HepG2 (cell line): ENCODE measurements around the gene LAMA5. TPM values are rescaled to one million over a fixed set of nuclear protein-coding genes. Genes with fewer than 3 reads are reported as not detected.
A peak's percentile ranks its signal among the peaks of the same experiment; 100 is the strongest.

Experiments
- BRD4 ChIP-seq: sonication (generic); formaldehyde crosslinking; IDR thresholded peaks from 2 replicates; pipeline ENCODE4 v1.4.0; 2020; ENCODE audit warnings: missing genetic modification reagents
- CBX1 ChIP-seq: IDR thresholded peaks from one replicate; pipeline ENCODE4 v1.6.1; 2016; ENCODE audit warnings: antibody characterized with exemption, low read depth
- CEBPB ChIP-seq: IDR thresholded peaks from 2 replicates; pipeline ENCODE4 v1.6.1; 2011; ENCODE audit warnings: low read depth, low read length, improper control_type of control experiment, borderline replicate concordance
- GABPB1 ChIP-seq: IDR thresholded peaks from 2 replicates; pipeline ENCODE4 v1.6.1; 2016; ENCODE audit warnings: mild to moderate bottlenecking, missing genetic modification reagents, moderate library complexity, missing compliant biosample characterization
- KDM6A ChIP-seq: IDR thresholded peaks from 2 replicates; pipeline ENCODE4 v1.6.1; 2016; ENCODE audit warnings: low read depth
- MBD4 ChIP-seq: IDR thresholded peaks from 2 replicates; pipeline ENCODE4 v1.6.1; 2012; ENCODE audit warnings: low read length, inconsistent platforms, borderline replicate concordance
- MXD4 ChIP-seq: IDR thresholded peaks from 2 replicates; pipeline ENCODE4 v1.6.1; 2016; ENCODE audit warnings: mild to moderate bottlenecking, missing biosample characterization, missing genetic modification reagents
- NR2F6 ChIP-seq, 2 experiments: IDR thresholded peaks; 2 replicates each; pipeline ENCODE4 v1.6.1; 2016; ENCODE audit warnings: antibody characterized with exemption in 1 of 2, mild to moderate bottlenecking in 1 of 2
- SRSF1 ChIP-seq: fragments of 200-400 bp; formaldehyde crosslinking; optimal IDR thresholded peaks from 2 replicates; pipeline ENCODE3; 2017; ENCODE audit warnings: mild to moderate bottlenecking, low read depth, low read length, moderate library complexity
- ZFP62 ChIP-seq: sonication (generic); formaldehyde crosslinking; IDR thresholded peaks from 2 replicates; pipeline ENCODE4 v1.4.0; 2020; ENCODE audit warnings: missing genetic modification reagents
- ZNF234 ChIP-seq: sonication (generic); formaldehyde crosslinking; conservative IDR thresholded peaks from 2 replicates; pipeline ENCODE4 v1.5.1; 2020; ENCODE audit warnings: mild to moderate bottlenecking, missing genetic modification reagents
- ZNF260 ChIP-seq: sonication (generic); formaldehyde crosslinking; IDR thresholded peaks from 2 replicates; pipeline ENCODE4 v1.4.0; 2020; ENCODE audit warnings: missing genetic modification reagents, low read depth, mild to moderate bottlenecking, borderline replicate concordance
- ZNF678 ChIP-seq: sonication (generic); formaldehyde crosslinking; IDR thresholded peaks from 2 replicates; pipeline ENCODE4 v1.4.0; 2020; ENCODE audit warnings: mild to moderate bottlenecking, missing genetic modification reagents
- ZNF703 ChIP-seq: sonication (generic); formaldehyde crosslinking; IDR thresholded peaks from 2 replicates; pipeline ENCODE4 v1.5.1; 2020; ENCODE audit warnings: missing genetic modification reagents, mild to moderate bottlenecking, moderate library complexity, borderline replicate concordance
- ZNF776 ChIP-seq: sonication (generic); formaldehyde crosslinking; IDR thresholded peaks from 2 replicates; pipeline ENCODE4 v1.4.0; 2020; ENCODE audit warnings: mild to moderate bottlenecking, missing genetic modification reagents
- ZNF777 ChIP-seq: sonication (generic); formaldehyde crosslinking; IDR thresholded peaks from 2 replicates; pipeline ENCODE4 v1.4.0; 2020; ENCODE audit warnings: missing genetic modification reagents
- polyA plus RNA-seq, 8 experiments: library from polyadenylated mRNA; depleted of rRNA in 3 of 8; stranded (reverse) in 7 of 8; unstranded in 1 of 8; fragments of >200 nt; fragmentation: Illumina TruSeq in 4 of 8; extraction: Trizol in 4 of 8; gene quantifications; 2 replicates each; pipeline versions ENCODE4 v1.2.1 to v1.2.3, GENCODE V29; 2011 to 2016; ENCODE audit warnings: low read depth in 4 of 8, missing spikeins in 1 of 8, mixed read lengths in 1 of 8; ENCODE audit not compliant: insufficient read depth in 1 of 8
- total RNA-seq, 5 experiments: library from RNA; depleted of rRNA; stranded (reverse); fragments of >200 nt; fragmentation: Illumina TruSeq; extraction: Trizol; gene quantifications; 2 replicates each; pipeline ENCODE4 v1.2.3, GENCODE V29; 2016; ENCODE audit warnings: low read depth in 1 of 5
- TF ChIP-seq, protein P1 (sequence below): IDR thresholded peaks from 2 replicates; pipeline ENCODE4 v1.6.1; 2016; ENCODE audit warnings: control low read depth
- TF ChIP-seq, protein P2 (sequence below): sonication (generic); formaldehyde crosslinking; IDR thresholded peaks from 2 replicates; pipeline ENCODE4 v1.5.0; 2020; ENCODE audit warnings: mild to moderate bottlenecking, missing genetic modification reagents
- TF ChIP-seq, protein P3 (sequence below): sonication (generic); formaldehyde crosslinking; IDR thresholded peaks from 2 replicates; pipeline ENCODE4 v1.5.0; 2020; ENCODE audit warnings: mild to moderate bottlenecking, missing genetic modification reagents, moderate library complexity
- TF ChIP-seq, protein P4 (sequence below): sonication (generic); formaldehyde crosslinking; IDR thresholded peaks from 2 replicates; pipeline ENCODE4 v1.5.0; 2020; ENCODE audit warnings: missing genetic modification reagents
- TF ChIP-seq, protein P5 (sequence below): sonication (generic); formaldehyde crosslinking; IDR thresholded peaks from 2 replicates; pipeline ENCODE4 v1.8.0; 2023; ENCODE audit warnings: mild to moderate bottlenecking, missing genetic modification reagents

Gene LAMA5
- total and polyA plus RNA-seq, 2 of the 13 experiments (the other 11 are each of a cell fraction or from before 2014, with no cell fraction given), result 21.0 to 44.7 TPM

DNA sequence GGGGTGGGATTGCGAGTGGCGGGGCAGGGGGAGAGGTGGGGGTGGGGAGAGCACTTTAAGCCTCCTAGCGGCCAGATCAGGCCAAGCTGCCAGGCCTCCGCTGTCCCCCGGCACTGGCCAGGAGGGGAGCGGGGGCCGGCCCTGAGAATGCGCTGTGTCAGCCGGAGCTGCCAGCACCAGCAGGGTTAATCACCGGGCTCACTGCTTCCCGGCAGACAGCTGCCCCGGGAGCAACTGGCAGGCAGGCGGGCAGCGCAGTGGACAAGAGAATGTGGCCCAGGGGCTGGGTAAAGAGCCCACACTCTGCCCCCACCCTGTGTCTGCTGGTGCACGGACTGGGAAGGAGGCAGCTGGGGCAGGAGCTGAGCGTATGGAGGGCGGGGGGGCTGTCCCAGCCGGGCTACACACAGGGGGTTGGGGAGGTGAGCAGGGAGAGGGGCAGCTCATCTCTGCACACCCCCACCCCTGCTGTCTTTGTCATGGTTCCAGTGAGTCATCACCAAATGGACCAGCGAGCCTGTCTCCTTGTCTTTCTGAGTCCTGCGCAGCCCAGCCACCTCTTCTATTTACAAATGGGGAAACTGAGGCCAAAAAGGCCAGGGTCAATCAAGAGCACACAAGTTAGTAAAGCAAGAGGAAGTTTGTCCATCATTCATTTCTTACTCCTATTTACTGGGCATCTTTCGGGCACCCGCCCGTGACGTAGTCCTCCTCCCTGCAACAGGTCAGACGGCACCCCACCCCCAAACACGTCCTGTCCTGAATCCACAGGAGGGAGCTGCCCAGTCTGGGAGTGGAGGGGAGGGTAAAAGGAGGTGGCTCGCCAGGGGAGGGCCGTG, 2.1 kb upstream of the LAMA5 start (continued):
- TF ChIP-seq SRSF1 (peak; percentile 82), KDM6A (CRISPR knock-in tag) (no peak), ZNF260 (CRISPR knock-in tag) (no peak), CEBPB (no peak), ZNF776 (CRISPR knock-in tag) (no peak; the same call in 1 of the 2 replicates), MXD4 (CRISPR knock-in tag) (no peak), ZNF703 (CRISPR knock-in tag) (no peak), GABPB1 (peak; percentile 57; the same call in 1 of the 2 replicates), NR2F6 (IDR thresholded peaks at IDR 0.05) (no peak), NR2F6 (CRISPR knock-in tag; IDR thresholded peaks at IDR 0.05) (peak; percentile 56), BRD4 (CRISPR knock-in tag) (no peak; the same call in 1 of the 2 replicates), ZFP62 (no peak), ZNF777 (CRISPR knock-in tag) (peak; percentile 50; the same call in 1 of the 2 replicates), MBD4 (no peak), ZNF678 (CRISPR knock-in tag) (peak; percentile 84; the same call in 1 of the 2 replicates), CBX1 (no peak), ZNF234 (CRISPR knock-in tag) (no peak)
- TF ChIP-seq, protein P1, sequence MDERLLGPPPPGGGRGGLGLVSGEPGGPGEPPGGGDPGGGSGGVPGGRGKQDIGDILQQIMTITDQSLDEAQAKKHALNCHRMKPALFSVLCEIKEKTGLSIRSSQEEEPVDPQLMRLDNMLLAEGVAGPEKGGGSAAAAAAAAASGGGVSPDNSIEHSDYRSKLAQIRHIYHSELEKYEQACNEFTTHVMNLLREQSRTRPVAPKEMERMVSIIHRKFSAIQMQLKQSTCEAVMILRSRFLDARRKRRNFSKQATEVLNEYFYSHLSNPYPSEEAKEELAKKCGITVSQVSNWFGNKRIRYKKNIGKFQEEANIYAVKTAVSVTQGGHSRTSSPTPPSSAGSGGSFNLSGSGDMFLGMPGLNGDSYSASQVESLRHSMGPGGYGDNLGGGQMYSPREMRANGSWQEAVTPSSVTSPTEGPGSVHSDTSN (CRISPR knock-in tag), result no peak
- TF ChIP-seq, protein P2, sequence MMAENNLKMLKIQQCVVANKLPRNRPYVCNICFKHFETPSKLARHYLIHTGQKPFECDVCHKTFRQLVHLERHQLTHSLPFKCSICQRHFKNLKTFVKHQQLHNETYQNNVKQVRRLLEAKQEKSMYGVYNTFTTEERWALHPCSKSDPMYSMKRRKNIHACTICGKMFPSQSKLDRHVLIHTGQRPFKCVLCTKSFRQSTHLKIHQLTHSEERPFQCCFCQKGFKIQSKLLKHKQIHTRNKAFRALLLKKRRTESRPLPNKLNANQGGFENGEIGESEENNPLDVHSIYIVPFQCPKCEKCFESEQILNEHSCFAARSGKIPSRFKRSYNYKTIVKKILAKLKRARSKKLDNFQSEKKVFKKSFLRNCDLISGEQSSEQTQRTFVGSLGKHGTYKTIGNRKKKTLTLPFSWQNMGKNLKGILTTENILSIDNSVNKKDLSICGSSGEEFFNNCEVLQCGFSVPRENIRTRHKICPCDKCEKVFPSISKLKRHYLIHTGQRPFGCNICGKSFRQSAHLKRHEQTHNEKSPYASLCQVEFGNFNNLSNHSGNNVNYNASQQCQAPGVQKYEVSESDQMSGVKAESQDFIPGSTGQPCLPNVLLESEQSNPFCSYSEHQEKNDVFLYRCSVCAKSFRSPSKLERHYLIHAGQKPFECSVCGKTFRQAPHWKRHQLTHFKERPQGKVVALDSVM (CRISPR knock-in tag), result no peak; the same call in 1 of the 2 replicates
- TF ChIP-seq, protein P3, sequence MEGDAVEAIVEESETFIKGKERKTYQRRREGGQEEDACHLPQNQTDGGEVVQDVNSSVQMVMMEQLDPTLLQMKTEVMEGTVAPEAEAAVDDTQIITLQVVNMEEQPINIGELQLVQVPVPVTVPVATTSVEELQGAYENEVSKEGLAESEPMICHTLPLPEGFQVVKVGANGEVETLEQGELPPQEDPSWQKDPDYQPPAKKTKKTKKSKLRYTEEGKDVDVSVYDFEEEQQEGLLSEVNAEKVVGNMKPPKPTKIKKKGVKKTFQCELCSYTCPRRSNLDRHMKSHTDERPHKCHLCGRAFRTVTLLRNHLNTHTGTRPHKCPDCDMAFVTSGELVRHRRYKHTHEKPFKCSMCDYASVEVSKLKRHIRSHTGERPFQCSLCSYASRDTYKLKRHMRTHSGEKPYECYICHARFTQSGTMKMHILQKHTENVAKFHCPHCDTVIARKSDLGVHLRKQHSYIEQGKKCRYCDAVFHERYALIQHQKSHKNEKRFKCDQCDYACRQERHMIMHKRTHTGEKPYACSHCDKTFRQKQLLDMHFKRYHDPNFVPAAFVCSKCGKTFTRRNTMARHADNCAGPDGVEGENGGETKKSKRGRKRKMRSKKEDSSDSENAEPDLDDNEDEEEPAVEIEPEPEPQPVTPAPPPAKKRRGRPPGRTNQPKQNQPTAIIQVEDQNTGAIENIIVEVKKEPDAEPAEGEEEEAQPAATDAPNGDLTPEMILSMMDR (CRISPR knock-in tag), result peak; percentile 65
- TF ChIP-seq, protein P4, sequence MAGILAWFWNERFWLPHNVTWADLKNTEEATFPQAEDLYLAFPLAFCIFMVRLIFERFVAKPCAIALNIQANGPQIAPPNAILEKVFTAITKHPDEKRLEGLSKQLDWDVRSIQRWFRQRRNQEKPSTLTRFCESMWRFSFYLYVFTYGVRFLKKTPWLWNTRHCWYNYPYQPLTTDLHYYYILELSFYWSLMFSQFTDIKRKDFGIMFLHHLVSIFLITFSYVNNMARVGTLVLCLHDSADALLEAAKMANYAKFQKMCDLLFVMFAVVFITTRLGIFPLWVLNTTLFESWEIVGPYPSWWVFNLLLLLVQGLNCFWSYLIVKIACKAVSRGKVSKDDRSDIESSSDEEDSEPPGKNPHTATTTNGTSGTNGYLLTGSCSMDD, result no peak
- TF ChIP-seq, protein P5, sequence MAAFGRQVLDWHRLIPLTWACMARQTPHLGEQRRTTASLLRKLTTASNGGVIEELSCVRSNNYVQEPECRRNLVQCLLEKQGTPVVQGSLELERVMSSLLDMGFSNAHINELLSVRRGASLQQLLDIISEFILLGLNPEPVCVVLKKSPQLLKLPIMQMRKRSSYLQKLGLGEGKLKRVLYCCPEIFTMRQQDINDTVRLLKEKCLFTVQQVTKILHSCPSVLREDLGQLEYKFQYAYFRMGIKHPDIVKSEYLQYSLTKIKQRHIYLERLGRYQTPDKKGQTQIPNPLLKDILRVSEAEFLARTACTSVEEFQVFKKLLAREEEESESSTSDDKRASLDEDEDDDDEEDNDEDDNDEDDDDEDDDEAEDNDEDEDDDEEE (CRISPR knock-in tag), result no peak
